ENCODE results near the gene PER2. TPM values are rescaled to one million over a fixed set of nuclear protein-coding genes. Genes with fewer than 3 reads are reported as not detected.

PER2 gene
- total RNA-seq, 1 donor from 2014 or later, result 3.6 TPM

DNA sequence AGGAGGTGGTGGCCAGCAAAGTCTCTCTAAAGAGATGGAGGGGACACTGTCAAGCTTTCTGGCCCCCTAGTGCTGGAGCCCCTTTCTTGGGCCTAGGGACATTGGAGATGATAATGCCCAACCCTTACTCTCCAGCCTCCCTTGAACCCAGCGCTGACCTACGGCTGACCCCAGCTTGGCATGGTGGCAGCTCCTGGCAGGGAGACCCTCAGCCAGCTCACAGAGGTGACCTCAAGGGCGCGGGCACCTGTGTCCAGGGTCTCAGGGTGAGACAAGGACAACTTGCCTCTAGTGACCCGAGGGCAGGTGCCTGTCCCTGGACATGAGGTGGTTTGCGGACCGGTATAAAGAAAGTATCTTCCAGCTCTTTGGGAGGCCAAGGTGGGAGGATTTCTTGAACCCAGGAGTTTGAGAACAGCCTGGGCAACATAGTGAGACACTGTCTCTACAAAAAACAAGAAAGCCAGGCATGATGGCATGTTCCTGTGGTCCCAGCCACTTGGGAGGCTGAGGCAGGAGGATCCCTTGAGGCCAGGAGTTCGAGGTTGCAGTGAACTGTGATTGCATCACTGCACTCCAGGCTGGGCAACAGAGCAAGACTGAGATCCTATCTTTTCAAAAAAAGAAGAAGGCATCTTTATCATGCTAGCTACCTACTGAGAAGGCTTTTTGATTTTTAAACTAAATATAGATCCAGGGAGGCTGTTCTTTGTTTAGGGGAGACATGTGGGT lies 3.3 kb upstream of the PER2 start:
- DNase-seq (no peak), ATAC-seq (ENCODE audit: poor library complexity) (no peak)
- intact Hi-C loops (cut with DNase I), result no loop called here

- no peak for ATAC-seq (ENCODE audit: poor library complexity)
- intact Hi-C loops (cut with DNase I), result no loop called here
- no peak for DNase-seq
These were observed 2.5 kb upstream of the PER2 start for GRCh38 chr2:238290715-238291549.

DNA sequence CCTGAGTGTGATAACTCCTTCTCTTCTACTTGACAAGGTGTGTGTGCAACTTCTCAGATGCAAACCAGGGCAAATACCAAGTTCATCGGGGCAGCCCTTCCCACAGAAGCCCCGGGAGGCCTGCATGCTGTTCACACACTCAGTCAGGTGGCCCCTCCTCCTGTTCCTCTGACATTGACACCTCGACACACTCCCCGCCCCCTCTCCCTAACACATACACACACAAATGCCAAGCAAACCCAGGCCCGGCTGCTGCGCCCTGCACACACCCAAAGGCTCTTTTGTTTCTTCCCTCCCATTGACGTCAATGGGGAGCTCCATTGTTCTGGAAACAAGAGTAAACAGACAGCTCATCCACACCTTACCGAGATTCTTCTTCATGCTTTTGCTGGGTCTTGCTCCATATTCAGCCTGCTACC lies 1.7 kb upstream of the PER2 start:
- ATAC-seq (ENCODE audit: poor library complexity) (no peak), DNase-seq (no peak)
- intact Hi-C loops (cut with DNase I), result no loop called here

DNA sequence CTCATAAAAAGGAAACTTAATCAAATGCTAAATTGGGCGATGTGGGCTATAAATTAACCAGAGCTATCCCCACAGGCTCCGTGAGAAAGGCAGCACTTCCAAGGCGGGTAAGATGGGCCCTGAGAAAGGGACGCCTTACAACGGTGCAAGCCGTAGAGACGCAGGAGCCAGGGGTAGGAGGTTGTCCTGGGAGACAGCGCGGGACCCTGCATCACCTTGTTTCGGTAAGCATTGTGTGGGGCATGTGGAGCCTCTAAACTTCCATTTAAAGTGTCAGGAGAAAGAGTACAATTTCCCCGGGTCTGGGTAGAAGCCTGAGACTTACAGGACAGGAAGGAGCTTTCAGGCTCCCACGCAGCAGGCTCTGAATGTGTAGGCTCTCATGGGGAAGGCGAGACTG lies 1.2 kb upstream of the PER2 start:
- ATAC-seq (ENCODE audit: poor library complexity), result no peak
- intact Hi-C loops (cut with DNase I), result no loop called here

DNA sequence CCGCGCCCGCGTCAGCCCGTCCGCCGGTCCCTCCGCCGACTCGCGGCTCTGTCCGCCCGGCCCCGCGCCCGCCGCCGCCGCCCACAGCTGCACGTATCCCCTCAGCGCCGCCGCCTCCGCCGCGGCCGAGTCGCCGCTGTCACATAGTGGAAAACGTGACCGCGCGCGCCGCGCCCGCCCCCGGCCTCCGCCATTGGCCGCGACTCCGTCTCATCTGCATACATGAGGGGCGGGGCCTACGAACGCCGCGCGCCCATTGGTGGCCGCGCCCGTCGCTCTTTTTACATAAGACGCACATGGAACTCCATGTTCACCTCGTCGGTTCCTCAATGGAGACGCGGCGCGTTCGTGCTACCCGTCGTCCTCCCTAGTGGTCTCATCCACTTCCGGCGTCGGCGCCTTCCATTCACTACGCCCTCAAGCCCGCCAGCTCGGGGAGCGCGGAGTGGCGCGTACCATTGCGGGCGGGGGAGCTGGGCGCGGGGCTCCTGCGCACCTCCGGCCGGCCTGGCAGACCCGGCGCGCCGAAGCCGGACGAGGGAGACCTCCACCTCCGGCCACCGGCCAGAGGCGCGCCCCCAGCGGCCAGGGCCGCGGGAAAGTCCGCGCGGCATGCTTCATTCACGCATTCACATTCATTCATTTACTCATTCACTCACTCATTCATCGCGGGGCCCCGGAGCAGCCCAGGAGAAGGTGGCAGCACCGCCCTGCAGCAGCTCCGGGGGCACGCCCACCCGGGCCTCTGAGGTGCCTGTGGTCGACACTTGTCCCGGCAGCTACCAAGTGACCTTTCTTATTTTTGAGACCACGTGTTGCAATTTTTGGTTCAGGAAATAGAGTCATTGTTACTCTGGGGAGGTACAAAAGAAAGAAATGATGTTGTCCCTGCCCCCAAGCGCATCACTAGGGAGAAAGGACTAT lies 502 bp upstream of the PER2 start:
- DNase-seq (peak; percentile 100), ATAC-seq (ENCODE audit: poor library complexity) (peak; percentile 91)
- intact Hi-C loops (cut with DNase I), result no loop called here

More for the DNA sequence above, 1.2 kb upstream of the PER2 start:
- no peak for DNase-seq

DNA sequence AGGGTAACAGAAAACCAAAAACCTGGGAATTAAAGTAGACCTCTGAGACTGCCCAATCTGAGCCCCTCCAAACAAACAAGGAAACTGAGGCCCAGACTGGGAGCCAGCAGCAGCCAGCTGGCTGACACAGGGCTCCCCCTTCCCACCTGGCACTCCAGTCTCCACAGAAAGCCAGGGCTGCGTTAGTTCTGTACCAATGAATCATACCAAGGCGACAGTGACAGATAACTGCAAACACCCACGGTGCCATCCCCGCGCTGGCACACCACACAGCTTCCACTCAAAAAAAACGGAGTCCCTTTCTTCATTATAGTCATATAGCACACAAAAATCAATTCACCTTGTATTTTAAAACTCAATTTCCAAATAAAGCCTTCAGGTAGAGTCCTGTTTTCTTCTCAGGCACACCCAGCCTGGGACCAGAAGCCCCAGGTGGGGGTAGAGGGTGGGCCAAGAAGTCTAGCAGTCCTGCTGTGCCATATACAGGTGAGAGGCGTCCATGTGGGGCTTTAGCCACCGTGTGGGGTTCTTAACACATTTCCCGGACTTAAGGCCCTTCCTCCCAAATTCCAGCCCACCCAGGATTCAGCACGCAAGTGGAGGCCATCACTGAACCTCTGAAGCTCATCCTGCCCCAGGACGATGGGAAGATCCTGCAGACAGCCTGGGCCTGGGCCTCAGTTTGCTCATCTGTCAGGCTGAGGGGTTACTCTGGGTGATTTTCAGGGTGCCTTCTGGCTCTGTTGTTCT lies 1.2 kb downstream of the PER2 start:
- DNase-seq (no peak), ATAC-seq (ENCODE audit: poor library complexity) (no peak)
- intact Hi-C loops (cut with DNase I), result no loop called here

DNA sequence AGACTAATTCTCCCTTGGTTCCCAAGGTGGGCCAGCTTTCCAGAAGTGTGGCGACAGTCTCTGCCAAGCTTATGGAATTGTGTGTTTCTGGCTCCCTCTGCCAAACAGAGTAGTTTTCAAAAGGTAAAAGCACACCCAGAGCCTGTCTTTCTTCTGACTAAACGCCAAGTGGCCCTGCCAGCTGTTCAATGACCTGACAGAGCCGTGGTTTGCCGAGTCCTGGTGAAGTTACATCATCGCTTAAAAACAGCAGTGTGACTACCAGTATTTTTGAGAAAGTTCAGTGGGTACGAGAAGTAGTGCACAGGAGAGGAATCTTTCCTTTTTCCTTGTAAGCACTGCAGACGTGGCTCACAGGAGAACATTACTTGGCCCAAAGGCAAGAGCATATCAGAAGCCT lies 1.9 kb downstream of the PER2 start:
- ATAC-seq (ENCODE audit: poor library complexity) (peak; percentile 24), DNase-seq (peak; percentile 75)
- intact Hi-C loops (cut with DNase I), result no loop called here

DNA sequence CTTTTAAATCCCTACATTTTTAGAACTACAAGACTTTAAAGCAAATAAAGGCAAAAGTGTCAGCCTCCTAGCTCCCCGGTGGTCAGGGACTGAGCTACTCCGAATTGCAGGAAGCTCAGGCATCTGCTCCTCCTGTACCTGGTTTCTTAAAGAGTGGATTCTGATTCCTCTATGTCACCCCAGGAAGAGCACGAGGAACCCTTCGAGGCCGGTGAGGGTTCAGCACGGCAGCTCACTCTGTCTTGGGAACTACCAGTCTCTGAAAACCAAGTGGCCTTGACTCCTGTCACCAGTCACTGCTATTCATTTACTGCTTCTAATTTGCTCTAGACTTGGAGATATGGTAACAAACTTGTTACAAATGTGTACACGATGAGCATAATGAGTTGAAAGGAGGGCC lies 2.3 kb downstream of the PER2 start:
- ATAC-seq (ENCODE audit: poor library complexity), result no peak
- intact Hi-C loops (cut with DNase I), result no loop called here
- no peak for DNase-seq

GRCh38 chr2:238285653-238286082 lies 2.7 kb downstream of the PER2 start:
- intact Hi-C loops (cut with DNase I), result no loop called here
- peak; percentile 32 for ATAC-seq (ENCODE audit: poor library complexity)
- DNase-seq, result peak; percentile 77

DNA sequence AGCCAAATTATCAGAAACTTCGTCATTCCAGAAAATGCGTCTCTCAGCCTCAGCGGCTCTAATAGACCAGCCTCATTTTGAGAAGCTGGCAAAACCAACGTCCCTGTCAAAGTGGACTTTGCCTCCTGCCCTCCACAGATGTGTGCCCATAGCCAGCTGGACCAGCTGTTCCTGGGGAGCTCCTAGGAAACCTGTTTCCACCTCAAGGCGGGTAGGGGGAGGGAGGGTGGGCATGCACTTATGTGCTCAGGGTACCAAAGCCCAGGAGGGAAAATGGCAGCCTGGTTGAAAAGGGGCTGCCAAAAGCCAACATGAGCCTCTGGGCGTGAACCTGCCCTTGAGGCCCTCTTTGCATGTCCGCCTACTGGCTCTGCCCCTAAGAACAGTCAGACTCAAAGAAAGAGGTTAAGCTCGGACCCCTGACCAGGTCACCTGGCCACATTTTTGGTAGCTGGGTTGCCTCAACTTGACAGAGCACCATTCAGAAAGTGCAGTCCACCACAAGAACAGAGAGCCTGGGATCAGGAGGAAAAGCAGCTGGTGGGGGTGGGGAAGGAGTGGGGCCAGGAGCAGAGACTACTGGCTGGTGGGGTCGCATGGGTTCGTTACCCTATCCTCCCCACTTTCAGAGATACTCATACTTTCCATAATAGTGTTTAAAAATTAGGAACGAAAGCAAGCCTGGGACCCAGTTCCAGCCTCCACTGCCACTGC lies 3.5 kb downstream of the PER2 start:
- DNase-seq (no peak), ATAC-seq (ENCODE audit: poor library complexity) (no peak)
- intact Hi-C loops (cut with DNase I), result no loop called here

DNA sequence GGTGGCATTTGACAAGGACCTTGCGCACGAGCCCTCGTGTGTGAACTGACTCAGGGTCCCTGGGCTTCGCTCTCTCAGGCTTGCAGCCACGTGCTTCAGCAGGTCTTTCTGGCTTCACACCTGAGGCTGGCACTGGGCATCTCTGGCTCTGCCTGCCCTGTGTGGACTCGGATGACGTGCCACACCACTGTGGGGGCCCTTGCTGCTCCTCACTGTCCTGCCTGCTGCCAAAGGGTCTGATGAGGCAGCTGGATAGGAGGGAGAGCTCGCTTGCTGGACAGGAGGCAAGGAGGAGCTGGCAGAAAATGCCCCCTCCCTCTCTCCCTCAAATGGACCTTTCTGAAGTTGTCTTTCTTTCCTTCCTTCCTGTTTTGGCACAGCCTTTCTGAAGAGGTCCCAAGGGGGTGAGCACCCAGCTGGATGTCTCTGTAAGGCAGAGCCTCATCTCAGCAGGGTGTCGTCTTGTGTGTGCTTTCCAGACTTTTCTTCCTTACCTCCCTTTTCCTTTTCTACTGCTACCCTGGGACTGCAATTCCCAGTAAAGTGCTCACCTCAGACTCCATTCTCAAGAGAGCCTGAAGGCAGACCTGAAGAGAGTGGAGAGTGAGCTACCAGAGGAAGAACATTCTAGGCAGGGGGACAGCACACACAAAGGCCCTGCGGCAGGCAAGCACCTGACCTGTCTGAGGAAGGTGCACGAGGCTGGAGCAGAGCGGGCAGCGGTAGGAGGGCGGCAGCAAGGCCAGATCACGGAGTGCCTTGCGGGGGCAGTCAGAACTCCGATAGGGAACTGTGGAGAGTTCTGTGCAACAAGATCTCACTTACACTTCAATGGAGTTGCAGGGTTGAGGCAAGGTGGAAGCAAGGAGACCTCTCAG lies 5.3 kb downstream of the PER2 start:
- ATAC-seq (ENCODE audit: poor library complexity), result no peak
- intact Hi-C loops (cut with DNase I), result no loop called here
- DNase-seq, result no peak

GRCh38 chr2:238281826-238282480 lies 6.5 kb downstream of the PER2 start:
- no peak for ATAC-seq (ENCODE audit: poor library complexity)
- no peak for DNase-seq
- intact Hi-C loops (cut with DNase I), result no loop called here

- intact Hi-C loops (cut with DNase I), result no loop called here
- ATAC-seq (ENCODE audit: poor library complexity) (no peak), DNase-seq (no peak)
These were observed 8.2 kb downstream of the PER2 start for GRCh38 chr2:238280083-238280825.

DNA sequence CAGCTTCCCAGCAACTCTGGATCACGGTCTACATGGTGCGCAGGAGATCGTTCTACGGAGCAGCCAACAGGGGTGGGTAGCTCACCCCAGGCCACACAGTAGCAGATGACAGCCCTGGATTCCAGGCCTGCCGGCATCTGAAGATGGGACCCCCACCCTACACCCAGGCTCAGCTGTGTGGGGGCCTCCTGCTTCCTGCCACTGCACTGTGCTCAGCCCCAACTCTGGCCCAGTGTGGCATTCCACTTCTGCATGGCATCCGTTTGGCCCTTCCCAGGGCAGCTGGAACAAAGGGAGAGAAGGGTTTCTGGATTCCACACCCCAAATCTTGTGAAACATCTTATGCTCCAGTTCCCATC lies 9.1 kb downstream of the PER2 start:
- ATAC-seq (ENCODE audit: poor library complexity), result no peak
- DNase-seq, result no peak
- intact Hi-C loops (cut with DNase I), result no loop called here

DNA sequence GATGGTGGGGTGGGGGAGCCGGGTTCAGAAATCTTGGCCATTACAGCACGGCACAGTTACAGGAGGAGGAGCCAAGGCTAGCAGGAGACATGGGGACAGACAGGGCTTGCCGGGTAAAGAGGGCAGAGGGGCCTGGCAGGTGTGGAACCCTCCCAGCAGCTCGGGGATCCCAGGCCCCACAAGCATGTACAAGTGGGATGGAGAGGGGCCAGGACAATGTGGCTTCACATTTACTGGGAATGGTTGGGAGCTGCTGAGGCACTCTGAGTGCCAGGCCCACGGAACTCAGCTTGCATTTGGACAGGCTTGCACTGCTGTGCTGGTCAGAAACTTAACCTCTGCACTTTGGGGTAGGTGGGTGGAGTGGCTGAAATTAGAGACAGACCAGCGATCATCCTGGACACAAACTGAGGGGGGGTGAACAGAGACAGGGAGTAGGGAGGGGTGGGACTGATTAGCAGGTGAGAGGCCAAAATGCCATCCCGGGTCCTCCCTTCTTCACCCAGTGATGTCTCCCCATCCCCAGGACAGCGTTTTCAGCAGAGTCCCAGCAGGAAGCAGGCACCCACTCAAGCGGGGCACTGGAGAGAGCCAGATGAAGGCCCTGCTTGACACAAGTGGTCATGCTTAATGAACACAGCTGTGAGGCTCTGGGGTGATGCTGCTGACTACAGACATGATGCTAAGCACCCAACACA lies 9.6 kb downstream of the PER2 start:
- DNase-seq (no peak), ATAC-seq (ENCODE audit: poor library complexity) (no peak)
- intact Hi-C loops (cut with DNase I), result no loop called here

Data from Right ventricle myocardium superior (tissue), 1 donor.